ENCODE data around the gene SERPINB6. TPM values are rescaled to one million over a fixed set of nuclear protein-coding genes. Genes with fewer than 3 reads are reported as not detected.
"Not testable (repeated sequence)": the region's sequence is repeated elsewhere in the genome, so short reads cannot be mapped to it uniquely, and the experiment has no call there.

SERPINB6 gene
- total RNA-seq (2014; rRNA removed; shearing (Covaris generic)): 26.8 and 34.1 TPM in 2 replicates

DNA sequence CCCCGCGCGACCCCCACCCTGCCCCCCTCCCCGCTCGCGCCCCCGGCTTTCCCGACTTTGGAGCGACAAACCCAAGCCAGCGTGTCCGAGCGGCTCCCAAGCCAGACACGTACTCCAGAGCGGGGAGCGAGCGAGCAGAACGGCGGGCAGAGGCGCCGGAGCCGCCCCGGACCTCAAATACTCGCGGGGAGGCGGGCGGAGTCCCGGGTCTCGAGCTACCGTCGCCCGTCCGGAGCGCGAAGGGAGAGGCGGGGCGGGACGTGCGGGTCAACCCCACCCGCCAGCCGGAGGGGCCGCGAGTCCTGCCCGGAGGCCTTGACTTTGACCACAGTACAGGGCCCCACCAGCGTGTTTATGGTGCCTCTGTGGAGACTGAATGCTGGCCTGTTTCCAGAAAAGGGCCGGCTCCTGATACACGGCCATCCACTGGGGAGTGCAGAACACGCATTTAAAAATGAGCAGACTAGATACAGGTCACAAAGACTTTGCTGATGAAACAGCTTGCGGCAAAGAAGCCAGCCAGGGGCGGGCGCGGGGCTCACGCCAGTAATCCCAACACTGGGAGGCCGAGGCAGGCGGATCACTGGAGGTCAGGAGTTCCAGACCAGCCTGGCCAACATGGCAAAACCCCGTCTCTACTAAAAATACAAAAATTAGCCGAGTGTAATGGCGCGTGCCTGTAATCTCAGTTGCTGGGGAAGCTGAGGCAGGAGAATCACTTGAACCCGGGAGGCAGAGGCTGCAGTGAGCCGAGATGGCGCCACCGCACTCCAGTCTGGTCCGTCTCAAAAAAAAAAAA is at the start of gene SERPINB6:
TSS of gene SERPINB6 (minus strand) at position 148 of the 799 bp plus-strand sequence. CDS start 12,235 bp downstream, outside the sequence.
- H3K27me3 ChIP-seq (ENCODE audit: control insufficient read depth, insufficient read depth, low read length): no peaks in the 10 kb centered on the region
- peak within 1 kb of the TSS; percentile 60 for H3K4me3 ChIP-seq (ENCODE audit: insufficient read depth, low read depth, low read length)
- no peaks in the 10 kb centered on the region for H3K36me3 ChIP-seq (replicated peaks; ENCODE audit: control insufficient read depth, insufficient read depth, low read length)
- peak; percentile 81 for DNase-seq

DNA sequence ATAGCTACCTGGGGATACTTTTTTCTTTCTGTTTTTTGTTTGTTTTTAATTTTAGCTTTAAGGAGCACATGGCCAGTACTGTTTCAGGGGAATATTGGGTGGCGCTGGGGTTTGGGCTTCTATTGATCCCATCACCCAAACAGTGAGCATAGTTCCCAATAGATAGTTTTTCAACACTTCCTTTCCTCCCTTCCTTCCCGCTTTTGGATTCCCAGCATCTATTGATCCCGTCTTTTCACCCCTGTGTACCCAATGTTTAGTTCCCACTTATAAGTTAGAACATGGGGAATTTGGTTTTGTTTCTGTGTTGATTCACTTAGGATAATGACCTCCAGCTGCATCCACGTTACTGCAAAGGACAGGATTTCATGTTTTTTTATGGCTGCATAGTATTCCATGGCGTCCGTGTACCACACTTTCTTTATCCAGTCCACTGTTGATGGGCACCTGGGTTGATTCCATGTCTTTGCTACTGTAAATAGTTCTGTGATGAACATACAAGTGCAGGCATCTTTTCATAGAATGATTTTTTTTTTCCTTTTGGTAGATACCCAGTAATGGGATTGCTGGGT is 48.5 kb upstream of the SERPINB6 start:
- peaks cover 12% of the 10 kb centered on the region for H3K36me3 ChIP-seq (replicated peaks; ENCODE audit: control insufficient read depth, insufficient read depth, low read length)
- no peak overlapping the region for H3K4me3 ChIP-seq (ENCODE audit: insufficient read depth, low read depth, low read length)
- DNase-seq: no peak
- H3K27me3 ChIP-seq (ENCODE audit: control insufficient read depth, insufficient read depth, low read length): no peaks in the 10 kb centered on the region

DNA sequence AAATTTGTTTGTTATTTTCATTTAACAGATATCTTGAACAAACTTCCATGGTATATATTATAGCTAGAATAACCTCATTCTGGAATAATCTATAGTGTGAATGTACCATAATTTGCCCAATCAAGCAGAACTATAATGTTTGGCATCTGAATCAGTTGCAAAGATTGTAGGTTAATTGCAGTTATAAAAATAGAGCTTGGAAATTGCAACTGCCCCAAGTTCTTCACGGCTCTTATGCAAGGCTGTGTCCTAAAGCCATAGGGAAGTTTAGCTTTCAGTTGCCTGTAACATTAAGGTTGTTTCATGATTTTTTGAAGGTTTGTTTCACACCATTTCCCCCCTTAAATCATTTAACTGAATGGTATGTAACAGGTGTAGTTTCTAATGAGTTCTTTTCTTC is 47.7 kb upstream of the SERPINB6 start:
- DNase-seq: no peak
- H3K27me3 ChIP-seq (ENCODE audit: control insufficient read depth, insufficient read depth, low read length): no peaks in the 10 kb centered on the region
- peaks cover 13% of the 10 kb centered on the region for H3K36me3 ChIP-seq (replicated peaks; ENCODE audit: control insufficient read depth, insufficient read depth, low read length)

DNA sequence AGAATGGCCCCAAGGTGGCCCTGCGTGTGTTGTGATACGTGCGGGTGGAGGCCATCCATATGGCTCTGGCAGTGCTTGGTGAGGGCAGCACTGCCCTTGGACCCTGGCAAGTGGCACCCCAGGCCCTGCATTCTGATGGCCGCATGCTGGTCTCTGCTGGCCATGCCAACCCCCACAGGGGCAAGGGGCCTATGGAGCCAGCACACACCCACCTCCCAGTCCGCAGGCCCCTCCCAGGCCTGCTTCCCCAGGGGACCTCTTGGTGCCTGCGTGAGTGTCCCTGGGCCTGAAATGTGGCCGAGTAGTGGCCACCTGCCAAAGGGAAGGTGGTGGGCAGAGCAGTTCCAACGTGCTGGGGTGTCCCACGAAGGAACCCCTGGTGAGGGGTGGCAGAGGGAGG is 45.9 kb upstream of the SERPINB6 start:
- peak; percentile 18 for DNase-seq
- Histone ChIP-seq H3K36me3 (replicated peaks; ENCODE audit: control insufficient read depth, insufficient read depth, low read length) (peaks cover 19% of the 10 kb centered on the region), H3K27me3 (ENCODE audit: control insufficient read depth, insufficient read depth, low read length) (no peaks in the 10 kb centered on the region), H3K4me3 (ENCODE audit: insufficient read depth, low read depth, low read length) (no peak overlapping the region)

More for the DNA sequence above, 47.7 kb upstream of the SERPINB6 start:
- H3K4me3 ChIP-seq (ENCODE audit: insufficient read depth, low read depth, low read length): no peak overlapping the region

DNA sequence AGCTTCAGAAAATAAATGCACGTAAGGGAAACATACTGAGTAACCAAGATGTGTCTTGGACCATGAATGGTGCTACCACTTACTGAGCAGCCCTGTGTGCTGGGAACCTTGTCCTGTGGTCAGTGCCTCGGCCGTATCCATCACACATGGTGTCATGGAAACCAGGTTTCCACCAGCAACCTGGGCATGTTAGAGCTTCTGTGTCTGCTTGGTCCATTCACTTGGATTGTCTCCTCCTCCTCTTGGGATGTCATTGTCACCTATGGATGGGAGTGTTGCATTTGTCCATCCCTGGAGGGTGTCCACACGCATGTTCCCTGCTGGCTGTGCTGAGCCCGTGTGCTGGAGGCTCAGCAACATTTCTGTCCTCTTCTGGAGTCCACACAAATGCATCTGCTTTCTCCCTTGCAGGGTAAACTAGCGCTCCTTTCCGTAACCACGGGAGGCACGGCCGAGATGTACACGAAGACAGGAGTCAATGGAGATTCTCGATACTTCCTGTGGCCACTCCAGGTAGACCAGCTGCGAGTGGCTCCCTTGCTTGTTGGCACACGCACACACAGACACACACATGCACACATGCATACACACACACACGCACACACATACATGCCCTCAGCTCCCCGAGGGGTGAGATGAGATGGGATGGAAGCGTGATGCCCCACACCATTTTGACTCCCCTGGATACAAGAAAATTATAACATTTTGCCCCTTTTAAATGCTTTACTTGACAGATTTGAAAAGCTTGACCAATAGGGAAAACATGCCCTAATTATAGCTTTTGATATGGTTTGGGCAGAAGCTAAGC is 45.3 kb upstream of the SERPINB6 start:
- peak; percentile 9 for DNase-seq
- Histone ChIP-seq H3K27me3 (ENCODE audit: control insufficient read depth, insufficient read depth, low read length) (no peaks in the 10 kb centered on the region), H3K36me3 (replicated peaks; ENCODE audit: control insufficient read depth, insufficient read depth, low read length) (peaks cover 22% of the 10 kb centered on the region), H3K4me3 (ENCODE audit: insufficient read depth, low read depth, low read length) (no peak overlapping the region)

DNA sequence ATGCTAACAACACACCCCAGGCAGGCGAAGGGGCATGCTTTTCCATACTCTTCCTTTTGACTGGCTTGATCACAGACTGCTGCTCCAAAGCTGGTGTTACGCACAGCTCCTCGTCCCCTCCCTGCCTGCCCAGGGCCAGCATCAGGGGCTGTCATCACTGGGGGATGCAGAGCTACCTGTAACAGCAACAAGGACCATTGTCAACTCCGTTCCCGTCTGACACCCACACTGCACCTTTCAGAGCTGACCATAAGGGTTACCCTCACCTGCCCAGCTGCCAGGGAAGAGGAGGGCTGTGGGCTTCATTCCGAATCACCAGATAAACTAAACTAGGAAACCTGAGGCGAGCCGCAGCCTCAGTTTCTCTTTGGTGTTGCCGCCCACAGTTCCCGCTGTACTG is 43.8 kb upstream of the SERPINB6 start:
- peak; percentile 17 for DNase-seq
- no peak overlapping the region for H3K4me3 ChIP-seq (ENCODE audit: insufficient read depth, low read depth, low read length)
- no peaks in the 10 kb centered on the region for H3K27me3 ChIP-seq (ENCODE audit: control insufficient read depth, insufficient read depth, low read length)
- H3K36me3 ChIP-seq (replicated peaks; ENCODE audit: control insufficient read depth, insufficient read depth, low read length): peaks cover 30% of the 10 kb centered on the region

DNA sequence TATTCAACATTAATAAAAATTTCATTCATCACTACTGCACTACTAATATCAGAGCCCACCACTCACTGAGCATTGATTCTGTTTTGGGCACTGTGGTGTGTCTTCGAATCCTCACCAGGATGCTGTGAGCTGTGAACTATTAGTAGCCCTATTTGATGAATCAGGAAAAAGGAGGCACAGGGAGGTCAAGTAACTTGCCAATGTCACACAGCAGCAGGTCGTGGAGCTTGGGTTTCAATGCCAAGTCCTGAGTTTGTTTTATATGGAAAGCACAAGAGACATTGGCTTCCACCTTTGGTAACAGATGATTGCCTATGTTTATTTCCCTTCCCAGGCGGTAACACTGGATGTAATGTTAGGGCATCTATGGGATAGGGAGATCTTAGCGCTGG is 43.3 kb upstream of the SERPINB6 start:
- DNase-seq: peak; percentile 7
- Histone ChIP-seq H3K27me3 (ENCODE audit: control insufficient read depth, insufficient read depth, low read length) (no peaks in the 10 kb centered on the region), H3K36me3 (replicated peaks; ENCODE audit: control insufficient read depth, insufficient read depth, low read length) (peaks cover 33% of the 10 kb centered on the region), H3K4me3 (ENCODE audit: insufficient read depth, low read depth, low read length) (no peak overlapping the region)

DNA sequence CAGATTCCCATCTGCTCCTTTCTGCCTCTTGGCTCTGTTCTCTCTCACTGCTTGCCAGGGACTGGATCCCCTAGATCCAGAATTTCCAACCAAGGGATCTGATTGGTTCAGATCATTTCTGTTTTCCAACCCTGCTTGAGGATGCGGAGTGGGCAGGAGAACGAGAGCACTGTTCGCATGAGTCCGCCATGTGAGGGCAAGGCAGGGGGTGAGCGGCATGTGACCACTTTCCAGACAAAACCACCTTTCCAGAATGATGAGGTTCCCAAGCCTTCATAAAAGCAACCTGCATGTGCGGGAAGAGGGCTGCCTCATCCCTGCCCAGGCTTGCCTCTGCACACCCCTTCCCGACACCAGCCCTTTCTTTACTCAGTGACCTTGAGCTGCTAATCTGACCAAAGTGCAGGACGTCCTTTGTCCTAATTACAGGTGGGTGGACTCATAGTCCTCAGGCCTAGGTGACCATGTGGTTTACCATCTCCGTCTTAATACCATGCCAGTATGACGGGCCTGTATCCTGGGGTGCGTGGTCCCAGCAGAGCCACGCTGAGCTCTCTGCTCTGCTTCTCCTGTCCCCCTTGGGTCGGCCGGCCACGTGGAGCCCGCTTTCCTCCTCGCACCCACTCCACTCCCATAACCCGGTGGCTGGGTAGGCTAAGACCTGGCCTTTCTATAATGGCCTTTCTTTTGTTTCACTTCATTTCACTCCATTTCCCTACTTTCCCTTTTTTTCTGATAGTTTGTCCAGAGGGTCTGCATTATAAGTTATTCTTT is 42.7 kb upstream of the SERPINB6 start:
- DNase-seq: peak; percentile 20
- no peak overlapping the region for H3K4me3 ChIP-seq (ENCODE audit: insufficient read depth, low read depth, low read length)
- H3K36me3 ChIP-seq (replicated peaks; ENCODE audit: control insufficient read depth, insufficient read depth, low read length): peaks cover 29% of the 10 kb centered on the region
- no peaks in the 10 kb centered on the region for H3K27me3 ChIP-seq (ENCODE audit: control insufficient read depth, insufficient read depth, low read length)

DNA sequence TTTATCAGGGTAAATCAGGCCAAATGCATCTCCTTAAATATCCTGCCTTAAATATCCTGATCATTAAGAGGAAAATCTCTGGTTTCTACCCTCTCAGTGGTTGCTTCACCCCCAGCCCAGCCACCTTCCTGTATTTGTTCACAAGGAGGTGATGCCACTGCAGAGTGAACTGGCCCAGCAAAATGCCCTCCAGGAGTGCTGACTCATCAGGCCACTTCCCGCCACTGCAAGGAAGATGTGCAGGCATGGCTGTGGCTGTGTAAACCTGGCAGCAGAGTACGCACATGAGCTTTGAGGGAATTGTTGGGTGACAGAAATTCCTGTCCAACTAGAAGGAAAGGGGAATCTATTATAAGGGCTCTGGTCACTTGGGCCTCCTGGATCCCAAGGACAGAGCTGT is 42.1 kb upstream of the SERPINB6 start:
- peak; percentile 13 for DNase-seq
- H3K27me3 ChIP-seq (ENCODE audit: control insufficient read depth, insufficient read depth, low read length): no peaks in the 10 kb centered on the region
- peaks cover 29% of the 10 kb centered on the region for H3K36me3 ChIP-seq (replicated peaks; ENCODE audit: control insufficient read depth, insufficient read depth, low read length)
- no peak overlapping the region for H3K4me3 ChIP-seq (ENCODE audit: insufficient read depth, low read depth, low read length)

DNA sequence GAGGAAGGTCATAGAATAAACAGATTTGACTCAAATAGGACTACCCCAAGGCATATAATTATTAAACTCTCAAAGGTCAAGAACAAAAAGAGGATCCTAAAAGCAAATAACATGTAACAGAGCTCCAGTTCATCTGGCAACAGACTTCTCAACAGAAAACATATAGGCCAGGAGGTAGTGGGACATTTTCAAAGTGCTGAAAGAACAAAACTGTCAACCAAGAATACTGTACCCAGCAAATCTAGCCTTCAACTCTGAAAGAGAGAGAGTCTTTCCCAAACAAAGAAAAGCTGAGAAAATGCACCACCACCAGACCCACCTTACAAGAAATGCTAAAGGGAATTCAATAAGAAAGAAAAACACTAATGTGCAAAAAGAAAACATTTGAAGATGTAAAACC is 40.2 kb upstream of the SERPINB6 start:
- peaks cover 32% of the 10 kb centered on the region for H3K36me3 ChIP-seq (replicated peaks; ENCODE audit: control insufficient read depth, insufficient read depth, low read length)

DNA sequence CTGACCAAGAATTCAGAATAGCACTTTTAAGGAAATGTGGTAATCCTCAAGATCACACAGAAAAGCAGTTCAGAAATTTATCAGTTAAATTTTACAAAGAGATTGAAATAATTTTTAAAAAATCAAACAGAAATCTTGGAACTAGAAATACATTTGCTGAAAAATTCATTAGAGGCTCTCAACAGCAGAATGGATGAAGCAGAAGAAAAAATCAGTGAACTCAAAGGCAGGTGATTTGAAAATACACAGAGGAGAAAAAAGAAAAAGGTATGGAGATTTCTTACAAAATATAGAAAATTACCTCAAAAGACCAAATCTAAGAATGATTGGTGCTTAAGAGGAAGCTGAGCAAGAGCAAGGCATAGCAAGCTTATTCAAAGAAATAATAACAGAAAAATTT is 39.8 kb upstream of the SERPINB6 start:
- no peak overlapping the region for H3K4me3 ChIP-seq (ENCODE audit: insufficient read depth, low read depth, low read length)
- H3K36me3 ChIP-seq (replicated peaks; ENCODE audit: control insufficient read depth, insufficient read depth, low read length): peaks cover 31% of the 10 kb centered on the region

More for the DNA sequence above, 40.2 kb upstream of the SERPINB6 start:
- Histone ChIP-seq H3K27me3 (ENCODE audit: control insufficient read depth, insufficient read depth, low read length) (no peaks in the 10 kb centered on the region), H3K4me3 (ENCODE audit: insufficient read depth, low read depth, low read length) (no peak overlapping the region)
- DNase-seq: no peak

DNA sequence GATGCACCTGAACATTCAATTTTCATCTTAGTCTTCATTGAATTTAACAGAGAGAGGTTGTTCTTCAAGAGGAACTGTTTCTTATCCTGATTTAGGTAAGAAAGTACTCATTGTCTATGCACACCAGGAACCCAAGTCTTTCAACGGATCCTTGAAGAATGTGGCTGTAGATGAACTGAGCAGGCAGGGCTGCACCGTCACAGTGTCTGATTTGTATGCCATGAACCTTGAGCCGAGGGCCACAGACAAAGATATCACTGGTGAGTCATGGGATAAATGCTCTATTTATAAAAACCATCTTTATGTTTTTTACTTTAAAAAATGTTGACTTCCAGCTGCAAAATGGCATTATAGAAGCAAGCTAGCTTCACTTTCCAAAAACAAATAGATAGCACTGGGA is 38.6 kb upstream of the SERPINB6 start:
- peaks cover 30% of the 10 kb centered on the region for H3K36me3 ChIP-seq (replicated peaks; ENCODE audit: control insufficient read depth, insufficient read depth, low read length)
- no peaks in the 10 kb centered on the region for H3K27me3 ChIP-seq (ENCODE audit: control insufficient read depth, insufficient read depth, low read length)
- peak; percentile 18 for DNase-seq
- no peak overlapping the region for H3K4me3 ChIP-seq (ENCODE audit: insufficient read depth, low read depth, low read length)

More for the DNA sequence above, 39.8 kb upstream of the SERPINB6 start:
- H3K27me3 ChIP-seq (ENCODE audit: control insufficient read depth, insufficient read depth, low read length): no peaks in the 10 kb centered on the region
- no peak for DNase-seq

DNA sequence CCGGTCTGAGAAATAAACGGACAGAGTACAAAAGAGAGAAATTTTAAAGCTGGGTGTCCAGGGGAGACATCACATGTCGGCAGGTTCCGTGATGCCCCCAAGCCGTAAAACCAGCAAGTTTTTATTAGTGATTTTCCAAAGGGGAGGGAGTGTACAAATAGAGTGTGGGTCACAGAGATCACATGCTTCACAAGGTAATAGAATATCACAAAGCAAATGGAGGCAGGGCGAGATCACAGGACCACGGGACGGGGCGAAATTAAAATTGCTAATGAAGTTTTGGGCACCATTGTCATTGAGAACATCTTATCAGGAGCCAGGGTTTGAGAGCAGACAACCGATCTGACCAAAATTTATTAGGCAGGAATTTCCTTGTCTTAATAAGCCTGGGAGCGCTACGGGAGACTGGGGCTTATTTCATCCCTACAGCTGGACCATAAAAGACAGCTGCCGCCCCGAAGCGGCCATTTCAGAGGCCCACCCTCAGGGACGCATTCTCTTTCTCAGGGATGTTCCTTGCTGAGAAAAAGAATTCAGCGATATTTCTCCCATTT is 37.4 kb upstream of the SERPINB6 start:
- H3K4me3 ChIP-seq (ENCODE audit: insufficient read depth, low read depth, low read length); H3K27me3 ChIP-seq (ENCODE audit: control insufficient read depth, insufficient read depth, low read length); DNase-seq: not testable (repeated sequence)
- peaks cover 31% of the 10 kb centered on the region for H3K36me3 ChIP-seq (replicated peaks; ENCODE audit: control insufficient read depth, insufficient read depth, low read length)

DNA sequence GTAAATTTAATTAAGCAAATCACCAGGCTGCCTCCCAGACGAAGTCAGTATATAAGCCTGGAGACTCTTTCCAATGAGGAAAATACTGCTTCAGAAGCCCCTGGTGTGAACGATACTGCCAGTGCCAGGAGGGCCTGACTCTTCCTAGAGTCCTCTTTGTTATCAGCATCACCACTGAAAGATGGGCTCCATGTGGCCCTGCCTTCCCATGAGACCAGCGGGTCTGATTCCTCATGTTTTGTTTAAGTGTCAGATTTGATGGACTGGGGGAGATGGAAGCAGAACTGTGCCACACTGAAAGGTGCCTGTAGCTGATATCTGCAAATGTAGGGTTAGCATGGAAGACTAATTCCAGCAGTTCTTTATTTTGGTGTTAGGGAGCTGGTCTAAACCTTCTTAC is 36.2 kb upstream of the SERPINB6 start:
- Histone ChIP-seq H3K27me3 (ENCODE audit: control insufficient read depth, insufficient read depth, low read length) (no peaks in the 10 kb centered on the region), H3K36me3 (replicated peaks; ENCODE audit: control insufficient read depth, insufficient read depth, low read length) (peaks cover 29% of the 10 kb centered on the region), H3K4me3 (ENCODE audit: insufficient read depth, low read depth, low read length) (no peak overlapping the region)
- peak; percentile 4 for DNase-seq
